Activated CD4-positive, alpha-beta T cell treated with anti-CD3 and anti-CD28 coated beads, Interleukin-2, Interleukin-6, amounts not matched to agents 100 ng/mL and 50 ng/mL, durations not matched to agents 16 hours and 8 hours (primary cell): ENCODE data around the gene KANK2.
"Not testable (repeated sequence)": the region's sequence is repeated elsewhere in the genome, so short reads cannot be mapped to it uniquely, and the experiment has no call there.

Experiments used
- DNase-seq: peaks from one replicate; pipeline ENCODE4 v3.0.0-alpha.2; 2020

Gene KANK2

DNA sequence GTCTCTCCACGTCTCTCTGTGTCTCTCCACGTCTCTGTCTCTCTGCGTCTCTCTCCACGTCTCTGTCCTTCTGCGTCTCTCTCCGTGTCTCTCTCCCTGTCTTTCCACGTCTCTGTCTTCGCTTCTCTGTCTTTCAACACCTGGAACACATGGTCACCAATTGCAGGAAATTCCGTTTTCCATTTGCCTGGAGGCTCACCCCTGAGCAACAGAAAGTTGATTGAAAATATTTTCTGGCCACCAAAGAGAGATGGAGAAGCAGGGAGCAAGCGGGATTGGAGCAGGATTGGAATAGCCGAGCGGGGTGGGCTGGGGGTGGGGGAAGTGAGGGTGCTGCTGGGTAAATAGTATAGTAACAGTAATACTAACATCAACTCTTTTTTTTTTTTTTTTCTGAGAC, 1.7 kb downstream of the KANK2 start:
- no peak for DNase-seq

DNA sequence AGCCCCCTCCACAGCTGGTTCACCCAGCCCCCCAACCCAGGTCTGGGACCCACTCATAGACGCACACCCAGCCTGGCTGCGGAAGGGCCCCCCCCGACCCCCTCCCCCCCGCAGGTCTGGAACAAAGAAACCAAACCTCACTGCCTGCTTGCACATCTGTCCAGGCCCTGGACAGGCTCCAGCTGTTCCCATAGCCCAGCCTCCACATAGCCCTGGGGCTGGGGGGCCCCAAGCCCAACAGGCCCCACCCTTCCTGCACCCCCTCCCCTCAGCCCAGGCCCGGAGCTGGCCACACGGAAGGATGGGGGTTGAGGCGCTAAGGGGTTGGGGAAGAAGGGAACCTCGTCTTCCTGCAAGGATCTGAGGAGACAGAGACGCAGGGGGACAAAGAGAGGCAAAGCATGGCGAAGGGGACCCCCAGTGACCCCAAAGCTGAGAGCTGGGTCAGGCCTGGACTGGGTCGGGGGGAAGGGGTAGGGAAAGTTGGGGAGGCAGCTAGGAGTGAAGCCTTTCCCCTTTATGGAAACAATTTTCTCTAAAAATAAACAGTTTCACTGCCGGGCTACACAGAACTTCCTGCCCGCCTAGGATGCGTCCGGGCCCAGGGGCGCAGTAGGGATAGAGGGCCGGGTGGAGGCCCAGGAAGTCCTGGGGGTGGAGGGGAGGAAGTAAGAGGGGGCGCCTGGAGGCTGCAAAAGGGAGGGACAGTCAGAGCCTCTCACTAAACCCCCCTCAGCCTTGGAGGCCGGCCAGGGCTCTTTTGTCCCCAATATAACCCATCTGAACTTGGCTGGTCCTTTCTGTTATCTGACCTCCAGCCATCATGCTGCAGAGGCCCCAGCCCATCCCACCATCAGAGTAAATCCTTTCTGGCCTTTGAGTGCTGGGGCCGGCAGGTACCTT, 2.4 kb downstream of the KANK2 start:
- no peak for DNase-seq

DNA sequence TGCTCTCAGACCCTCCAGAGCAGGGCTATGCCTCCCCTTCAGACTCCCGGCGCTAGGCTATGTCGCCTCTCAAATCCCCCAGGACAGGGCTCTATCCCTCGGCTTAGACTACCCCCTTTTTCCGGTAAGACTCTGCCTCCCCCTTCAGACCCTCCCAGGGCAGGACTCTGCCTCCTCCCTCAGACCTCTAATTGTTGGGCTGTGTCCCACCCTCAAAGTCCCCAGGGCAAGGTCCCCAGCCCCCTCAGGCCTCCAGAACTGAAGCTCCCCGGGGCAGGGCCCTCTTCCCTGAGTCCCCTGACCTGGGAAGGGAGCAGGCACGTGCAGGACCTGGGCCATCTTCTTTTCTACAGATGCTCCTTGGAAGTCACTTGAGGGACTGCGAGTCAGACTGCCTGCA, 3.2 kb downstream of the KANK2 start:
- no peak for DNase-seq

GRCh38 chr19:11192957-11193939, 4.1 kb downstream of the KANK2 start:
- no peak for DNase-seq

GRCh38 chr19:11191934-11192333, 5.4 kb downstream of the KANK2 start:
- no peak for DNase-seq

GRCh38 chr19:11191273-11191755, 6.0 kb downstream of the KANK2 start:
- no peak for DNase-seq

DNA sequence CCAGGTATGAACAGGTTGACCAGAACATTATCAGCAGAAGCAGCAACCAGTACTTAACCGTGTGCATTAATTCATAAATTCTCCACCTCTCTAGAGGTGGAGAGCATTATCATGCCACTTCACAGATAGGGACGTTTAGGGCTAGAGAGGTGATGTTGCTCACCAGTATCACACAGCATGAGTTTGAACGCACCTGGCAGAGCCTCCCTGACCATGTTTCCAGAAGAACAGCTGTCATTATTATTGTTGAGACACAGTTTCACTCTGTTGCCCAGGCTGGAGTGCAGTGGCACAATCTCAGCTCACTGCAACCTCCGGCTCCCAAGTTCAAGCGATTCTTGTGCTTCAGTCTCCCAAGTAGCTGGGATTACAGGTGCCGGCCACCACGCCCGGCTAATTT, 6.8 kb downstream of the KANK2 start:
- DNase-seq, result no peak

- no peak for DNase-seq
Observed at GRCh38 chr19:11187441-11187840, 9.9 kb downstream of the KANK2 start.

DNA sequence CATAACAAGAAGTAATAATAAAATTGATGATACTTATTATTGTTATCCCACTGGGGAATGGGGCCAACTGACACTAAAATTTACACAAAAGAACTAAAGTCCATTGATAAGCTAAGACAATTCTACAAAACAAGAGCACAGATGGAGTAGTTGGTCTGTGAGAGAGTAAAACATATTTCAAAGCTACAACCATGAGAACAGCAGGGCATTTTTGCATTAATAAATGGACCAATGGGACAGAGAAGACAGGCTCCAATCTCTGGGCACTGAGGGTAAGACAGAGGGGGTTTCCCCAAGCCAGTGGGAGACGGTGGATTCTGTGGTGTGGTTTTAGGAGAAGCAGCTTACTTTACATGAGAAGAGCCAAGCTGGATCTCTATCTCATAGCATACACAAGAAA, 14.4 kb downstream of the KANK2 start:
- no peak for DNase-seq

GRCh38 chr19:11181488-11181887, 15.9 kb downstream of the KANK2 start:
- DNase-seq, result no peak

DNA sequence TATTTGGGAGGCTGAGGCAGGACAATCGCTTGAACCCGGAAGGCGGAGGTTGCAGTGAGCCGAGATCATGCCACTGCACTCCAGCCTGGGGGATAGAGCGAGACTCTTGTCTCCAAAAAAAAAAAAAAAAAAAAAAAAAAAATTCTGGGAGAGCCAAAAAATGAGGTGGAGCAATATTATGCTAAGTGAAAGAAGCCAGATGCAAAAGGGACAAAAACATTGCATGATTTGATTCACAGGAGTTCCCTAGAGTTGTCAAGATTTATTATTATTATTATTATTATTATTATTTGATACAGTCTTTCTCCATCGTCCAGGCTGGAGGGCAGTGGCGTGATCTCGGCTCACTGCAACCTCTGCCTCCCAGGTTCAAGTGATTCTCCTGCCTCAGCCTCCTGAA, 16.4 kb downstream of the KANK2 start:
- DNase-seq, result not testable (repeated sequence)

- no peak for DNase-seq
Observed at GRCh38 chr19:11180346-11180745, 17.0 kb downstream of the KANK2 start.

DNA sequence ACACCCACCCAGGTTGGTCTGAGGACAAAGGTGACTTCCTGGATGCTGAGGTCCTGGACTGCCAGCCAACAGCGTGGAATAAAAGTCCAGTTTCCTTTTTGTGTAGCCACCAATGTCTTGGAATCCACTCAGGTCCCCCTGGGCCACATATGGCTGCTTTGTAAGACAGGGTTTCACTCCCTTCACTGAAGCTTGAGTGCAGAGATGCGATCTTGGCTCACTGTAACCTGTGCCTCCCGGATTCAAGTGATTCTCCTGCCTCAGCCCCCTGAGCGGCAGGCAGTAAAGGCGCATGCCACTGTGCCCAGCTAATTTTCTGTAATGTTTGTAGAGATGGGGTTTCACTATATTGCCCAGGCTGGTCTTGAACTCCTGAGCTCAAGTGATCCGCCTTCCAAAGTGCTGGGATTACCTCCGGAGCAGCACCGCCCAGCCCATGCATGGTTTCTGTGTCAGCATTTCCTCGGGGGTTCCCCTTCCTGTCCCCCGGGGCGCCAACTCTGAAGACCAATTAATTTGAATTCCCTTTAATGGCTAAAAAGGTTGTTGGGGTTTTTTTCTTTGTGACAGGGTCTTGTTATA, 17.5 kb downstream of the KANK2 start:
- DNase-seq, result peak; percentile 18

DNA sequence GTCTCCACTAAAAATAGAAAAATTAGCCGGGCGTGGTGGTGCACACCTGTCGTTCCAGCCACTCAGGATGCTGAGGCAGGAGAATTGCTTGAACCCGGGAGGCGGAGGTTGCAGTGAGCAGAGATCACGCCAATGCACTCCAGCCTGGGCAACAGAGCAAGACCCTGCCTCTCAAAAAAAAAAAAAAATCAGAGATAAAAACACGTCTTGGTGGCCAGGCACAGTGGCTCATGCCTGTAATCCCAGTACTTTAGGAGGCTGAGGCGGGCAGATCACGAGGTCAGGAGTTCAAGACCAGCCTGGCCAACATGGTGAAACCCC, 18.2 kb downstream of the KANK2 start:
- not testable (repeated sequence) for DNase-seq

DNA sequence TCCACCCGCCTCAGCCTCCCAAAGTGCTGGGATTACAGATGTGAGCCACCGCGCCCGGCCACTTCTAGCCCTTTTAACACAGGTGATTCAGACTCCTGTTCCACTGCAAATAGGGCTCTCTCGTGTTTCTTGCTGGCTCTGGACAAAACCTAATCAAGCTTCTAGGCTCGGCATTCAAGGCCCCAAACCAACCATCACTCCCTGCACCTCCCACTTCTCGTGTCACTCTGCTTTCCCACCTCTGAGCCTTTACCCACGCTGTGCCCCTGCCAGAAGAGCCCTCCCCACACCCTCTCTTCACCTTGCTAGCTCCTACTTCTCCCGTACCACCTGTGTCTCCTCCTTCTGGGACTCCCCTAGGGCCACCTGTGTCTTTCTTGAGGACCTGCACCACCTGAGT, 19.8 kb downstream of the KANK2 start:
- DNase-seq, result no peak

- DNase-seq, result no peak
Observed at GRCh38 chr19:11176466-11177193, 20.7 kb downstream of the KANK2 start.

- no peak for DNase-seq
Observed at GRCh38 chr19:11175920-11176319, 21.4 kb downstream of the KANK2 start.

DNA sequence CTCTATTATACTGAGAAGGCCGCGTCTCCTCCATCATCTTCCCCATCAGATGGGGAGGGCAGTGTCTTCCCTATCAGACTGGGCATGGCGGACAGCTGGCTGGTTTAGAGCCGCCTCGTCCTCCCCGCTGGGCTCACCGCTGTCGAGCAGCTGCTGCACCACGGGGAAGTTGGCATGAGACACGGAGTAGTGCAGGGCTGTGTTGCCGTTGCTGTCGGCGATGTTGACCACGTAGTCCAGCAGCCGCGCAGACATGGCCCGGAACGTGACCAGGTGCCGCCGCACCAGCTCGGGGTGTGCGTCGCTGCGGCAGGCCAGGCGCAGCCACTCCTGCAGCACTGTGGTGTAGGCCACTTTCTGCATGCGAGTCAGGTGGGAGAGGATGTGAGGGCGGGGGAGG, 23.0 kb downstream of the KANK2 start:
- no peak for DNase-seq

- no peak for DNase-seq
Observed at GRCh38 chr19:11173516-11174155, 23.7 kb downstream of the KANK2 start.

GRCh38 chr19:11172576-11172975, 24.8 kb downstream of the KANK2 start:
- DNase-seq, result no peak

- no peak for DNase-seq
Observed at GRCh38 chr19:11171144-11171543, 26.2 kb downstream of the KANK2 start.
